ENCODE data around the gene NCAM2.
"Not testable (repeated sequence)": the region's sequence is repeated elsewhere in the genome, so short reads cannot be mapped to it uniquely, and the experiment has no call there.

DNA sequence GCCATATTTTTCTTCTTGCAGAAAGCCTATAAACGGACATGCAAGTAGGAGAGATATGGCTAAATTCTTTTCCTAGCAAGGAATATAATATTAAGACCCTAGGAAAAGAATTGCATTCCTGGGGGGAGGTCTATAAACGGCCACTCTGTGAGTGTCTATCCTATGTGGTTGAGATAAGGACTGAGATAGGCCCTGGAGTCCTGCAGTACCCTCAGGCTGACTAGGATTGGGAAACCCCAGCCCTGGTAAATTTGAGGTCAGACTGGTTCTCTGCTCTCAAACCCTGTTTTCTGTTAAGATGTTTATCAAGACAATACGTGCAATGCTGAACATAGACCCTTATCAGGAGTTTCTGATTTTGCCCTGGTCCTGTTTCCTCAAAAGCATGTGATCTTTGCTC is 404.0 kb downstream of the NCAM2 start:
- TF ChIP-seq, protein P1, sequence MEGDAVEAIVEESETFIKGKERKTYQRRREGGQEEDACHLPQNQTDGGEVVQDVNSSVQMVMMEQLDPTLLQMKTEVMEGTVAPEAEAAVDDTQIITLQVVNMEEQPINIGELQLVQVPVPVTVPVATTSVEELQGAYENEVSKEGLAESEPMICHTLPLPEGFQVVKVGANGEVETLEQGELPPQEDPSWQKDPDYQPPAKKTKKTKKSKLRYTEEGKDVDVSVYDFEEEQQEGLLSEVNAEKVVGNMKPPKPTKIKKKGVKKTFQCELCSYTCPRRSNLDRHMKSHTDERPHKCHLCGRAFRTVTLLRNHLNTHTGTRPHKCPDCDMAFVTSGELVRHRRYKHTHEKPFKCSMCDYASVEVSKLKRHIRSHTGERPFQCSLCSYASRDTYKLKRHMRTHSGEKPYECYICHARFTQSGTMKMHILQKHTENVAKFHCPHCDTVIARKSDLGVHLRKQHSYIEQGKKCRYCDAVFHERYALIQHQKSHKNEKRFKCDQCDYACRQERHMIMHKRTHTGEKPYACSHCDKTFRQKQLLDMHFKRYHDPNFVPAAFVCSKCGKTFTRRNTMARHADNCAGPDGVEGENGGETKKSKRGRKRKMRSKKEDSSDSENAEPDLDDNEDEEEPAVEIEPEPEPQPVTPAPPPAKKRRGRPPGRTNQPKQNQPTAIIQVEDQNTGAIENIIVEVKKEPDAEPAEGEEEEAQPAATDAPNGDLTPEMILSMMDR (IDR thresholded peaks at IDR 0.05), result not testable (repeated sequence)
- TF ChIP-seq EP300, POLR2AphosphoS5, POLR2A (IDR thresholded peaks at IDR 0.05): not testable (repeated sequence)
